Neural progenitor cell (in vitro differentiated cells): ENCODE data around the gene NELFCD.

Experiments used
- EZH2 ChIP-seq: fragments of 200-600 bp; sonication (generic); IDR thresholded peaks from 2 replicates; pipeline ENCODE4 v1.6.1; 2017; ENCODE audit warnings: antibody characterized with exemption, mild to moderate bottlenecking, moderate library complexity
- EZH2phosphoT487 ChIP-seq: fragments of 200-600 bp; sonication (generic); IDR thresholded peaks from 2 replicates; pipeline ENCODE4 v1.6.1; 2017; ENCODE audit warnings: antibody characterized with exemption
- TF ChIP-seq, protein P1 (sequence below): fragments of 200-600 bp; sonication (generic); IDR thresholded peaks from 2 replicates; pipeline ENCODE4 v1.5.1; 2017; ENCODE audit warnings: antibody characterized with exemption, mild to moderate bottlenecking

GRCh38 chr20:59002874-59003399 lies 21.9 kb downstream of the NELFCD start:
- no peak for TF ChIP-seq EZH2
- TF ChIP-seq, protein P1, sequence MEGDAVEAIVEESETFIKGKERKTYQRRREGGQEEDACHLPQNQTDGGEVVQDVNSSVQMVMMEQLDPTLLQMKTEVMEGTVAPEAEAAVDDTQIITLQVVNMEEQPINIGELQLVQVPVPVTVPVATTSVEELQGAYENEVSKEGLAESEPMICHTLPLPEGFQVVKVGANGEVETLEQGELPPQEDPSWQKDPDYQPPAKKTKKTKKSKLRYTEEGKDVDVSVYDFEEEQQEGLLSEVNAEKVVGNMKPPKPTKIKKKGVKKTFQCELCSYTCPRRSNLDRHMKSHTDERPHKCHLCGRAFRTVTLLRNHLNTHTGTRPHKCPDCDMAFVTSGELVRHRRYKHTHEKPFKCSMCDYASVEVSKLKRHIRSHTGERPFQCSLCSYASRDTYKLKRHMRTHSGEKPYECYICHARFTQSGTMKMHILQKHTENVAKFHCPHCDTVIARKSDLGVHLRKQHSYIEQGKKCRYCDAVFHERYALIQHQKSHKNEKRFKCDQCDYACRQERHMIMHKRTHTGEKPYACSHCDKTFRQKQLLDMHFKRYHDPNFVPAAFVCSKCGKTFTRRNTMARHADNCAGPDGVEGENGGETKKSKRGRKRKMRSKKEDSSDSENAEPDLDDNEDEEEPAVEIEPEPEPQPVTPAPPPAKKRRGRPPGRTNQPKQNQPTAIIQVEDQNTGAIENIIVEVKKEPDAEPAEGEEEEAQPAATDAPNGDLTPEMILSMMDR: no peak
- no peak for TF ChIP-seq EZH2phosphoT487
